ENCODE measurements around the gene MAB21L4.

Gene MAB21L4

DNA sequence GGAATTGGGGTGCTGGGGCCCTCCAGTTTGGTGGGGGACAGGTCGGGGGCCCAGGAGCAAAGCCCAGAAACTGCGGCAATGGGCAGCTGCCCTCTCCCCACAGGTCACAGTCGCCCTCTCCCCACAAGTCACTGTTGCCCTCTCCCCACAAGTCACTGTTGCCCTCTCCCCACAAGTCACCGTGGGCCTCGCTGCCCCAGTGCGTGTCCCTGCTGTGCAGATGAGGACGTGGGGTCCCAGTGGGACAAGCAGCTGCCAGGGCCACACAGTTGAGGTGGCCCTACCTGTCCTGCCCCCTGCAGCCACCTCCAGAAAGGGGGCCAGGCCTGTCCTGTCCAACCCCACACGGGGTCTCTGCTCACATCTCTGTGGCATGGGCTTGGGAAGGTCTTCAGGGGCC, 40.3 kb downstream of the MAB21L4 start:
- Histone ChIP-seq H3K4me3 (ENCODE audit: insufficient read length, low read depth) (no peak overlapping the region), H3K27me3 (ENCODE audit: insufficient read depth, insufficient read length) (no peaks in the 10 kb centered on the region), H3K9me3 (ENCODE audit: insufficient read depth, low read length) (peaks cover 10% of the 10 kb centered on the region; the same call in 1 of the 2 replicates), H3K36me3 (ENCODE audit: insufficient read depth, insufficient read length, low read length) (no peaks in the 10 kb centered on the region), H3K4me1 (ENCODE audit: insufficient read depth, insufficient read length) (peaks cover 9% of the 10 kb centered on the region), H3K9ac (ENCODE audit: insufficient read length, low read depth) (no peak overlapping the region)
- TF ChIP-seq ZNF274 (IDR thresholded peaks at IDR 0.05; ENCODE audit: low read depth, low read length) (no peak), YY1 (IDR thresholded peaks at IDR 0.05; ENCODE audit: insufficient read depth, insufficient read length) (no peak), SUZ12 (IDR thresholded peaks at IDR 0.05; ENCODE audit: extremely low read depth, insufficient read depth, insufficient read length) (no peak)
- DNase-seq (ENCODE audit: low read depth, low spot score): no peak

DNA sequence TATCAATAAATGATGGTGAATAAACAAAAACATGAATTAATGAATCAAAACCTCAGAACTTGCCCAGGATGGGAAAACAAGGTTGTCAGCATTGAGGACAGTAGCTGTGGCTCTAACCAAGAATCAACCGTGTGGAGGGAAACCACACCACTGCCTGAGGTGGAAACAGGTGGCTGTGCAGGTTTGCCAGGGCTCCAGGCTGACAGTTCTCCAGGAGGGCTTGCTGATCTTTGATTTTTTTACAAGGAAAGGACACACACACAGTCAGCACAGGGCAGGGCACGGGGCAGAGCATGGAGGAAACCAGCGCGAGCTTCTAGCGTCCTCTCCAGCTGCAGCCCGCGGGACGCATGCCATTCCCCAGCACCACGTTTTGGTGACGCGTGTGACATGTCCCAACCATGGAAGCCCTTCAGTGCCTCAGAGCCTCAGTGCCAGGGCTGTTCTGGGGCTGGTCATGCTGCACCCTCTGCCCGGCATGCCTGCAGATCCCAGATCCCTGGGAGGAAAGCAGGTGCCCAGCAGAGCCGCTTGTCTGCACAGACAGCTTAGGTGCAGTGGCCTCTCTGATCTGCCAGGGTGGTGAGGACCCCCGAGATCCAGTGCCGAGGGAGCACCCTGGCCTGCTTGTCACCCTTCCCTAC, 43.2 kb downstream of the MAB21L4 start:
- Histone ChIP-seq H3K27me3 (ENCODE audit: insufficient read depth, insufficient read length) (no peaks in the 10 kb centered on the region), H3K9me3 (ENCODE audit: insufficient read depth, low read length) (peaks cover 10% of the 10 kb centered on the region; the same call in 1 of the 2 replicates), H3K4me1 (ENCODE audit: insufficient read depth, insufficient read length) (peaks cover 9% of the 10 kb centered on the region), H3K36me3 (ENCODE audit: insufficient read depth, insufficient read length, low read length) (no peaks in the 10 kb centered on the region), H3K4me3 (ENCODE audit: insufficient read length, low read depth) (no peak overlapping the region), H3K9ac (ENCODE audit: insufficient read length, low read depth) (no peak overlapping the region)
- DNase-seq (ENCODE audit: low read depth, low spot score): no peak
- TF ChIP-seq SUZ12 (IDR thresholded peaks at IDR 0.05; ENCODE audit: extremely low read depth, insufficient read depth, insufficient read length) (no peak), ZNF274 (IDR thresholded peaks at IDR 0.05; ENCODE audit: low read depth, low read length) (no peak), YY1 (IDR thresholded peaks at IDR 0.05; ENCODE audit: insufficient read depth, insufficient read length) (no peak)

DNA sequence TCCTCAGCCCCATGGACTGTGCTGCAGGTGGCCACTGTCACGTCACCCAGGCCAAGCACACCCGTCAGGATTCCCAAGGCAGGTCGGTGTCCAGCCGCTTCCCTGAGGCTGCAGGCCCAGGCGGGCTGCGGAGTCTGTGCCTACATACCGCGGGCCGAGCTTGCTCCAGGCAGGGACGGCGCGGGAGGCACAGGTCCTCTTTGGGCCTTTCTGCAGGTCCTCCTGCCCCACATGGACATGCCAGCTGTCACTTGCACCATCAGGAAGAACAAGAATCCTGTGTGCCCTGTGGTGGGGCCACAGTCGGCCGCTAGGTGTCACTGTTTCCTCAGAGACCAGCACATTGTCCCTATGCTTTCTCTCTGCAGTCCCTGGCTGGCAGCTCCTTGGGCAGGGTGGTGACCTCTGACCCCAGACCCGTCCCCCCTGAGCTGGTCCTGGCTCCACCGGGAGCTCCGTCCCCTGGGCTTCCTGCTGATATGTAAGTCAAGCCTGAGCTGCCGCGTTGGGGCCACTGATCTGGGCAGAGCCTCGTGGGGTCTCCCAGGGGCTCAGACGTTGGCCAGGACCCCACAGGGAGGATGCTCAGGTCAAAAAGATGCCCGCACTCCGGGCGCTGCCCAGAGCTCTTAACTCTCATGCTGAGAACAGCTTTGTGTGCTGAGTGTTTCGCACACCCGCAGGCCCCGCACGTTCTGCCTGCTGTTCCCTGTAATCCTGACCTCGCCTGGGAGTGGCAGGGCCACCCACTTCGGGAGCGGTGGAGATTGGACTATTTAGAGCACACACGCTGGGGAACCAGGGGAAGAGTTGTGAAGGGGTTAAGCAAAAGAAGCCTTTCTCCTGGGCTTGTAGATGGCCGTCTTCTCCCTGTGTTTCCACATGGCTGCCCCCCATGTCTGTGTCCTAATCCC, 44.6 kb downstream of the MAB21L4 start:
- no peak for TF ChIP-seq ZNF274 (IDR thresholded peaks at IDR 0.05; ENCODE audit: low read depth, low read length)
- TF ChIP-seq YY1 (IDR thresholded peaks at IDR 0.05; ENCODE audit: insufficient read depth, insufficient read length): no peak
- no peak for TF ChIP-seq SUZ12 (IDR thresholded peaks at IDR 0.05; ENCODE audit: extremely low read depth, insufficient read depth, insufficient read length)
- H3K9ac ChIP-seq (ENCODE audit: insufficient read length, low read depth): no peak overlapping the region
- H3K27me3 ChIP-seq (ENCODE audit: insufficient read depth, insufficient read length): no peaks in the 10 kb centered on the region
- H3K9me3 ChIP-seq (ENCODE audit: insufficient read depth, low read length): peaks cover 14% of the 10 kb centered on the region; the same call in 1 of the 2 replicates
- H3K4me1 ChIP-seq (ENCODE audit: insufficient read depth, insufficient read length): peaks cover 4% of the 10 kb centered on the region
- H3K4me3 ChIP-seq (ENCODE audit: insufficient read length, low read depth): no peak overlapping the region
- peak; percentile 81 for DNase-seq (ENCODE audit: low read depth, low spot score)
- H3K36me3 ChIP-seq (ENCODE audit: insufficient read depth, insufficient read length, low read length): no peaks in the 10 kb centered on the region

DNA sequence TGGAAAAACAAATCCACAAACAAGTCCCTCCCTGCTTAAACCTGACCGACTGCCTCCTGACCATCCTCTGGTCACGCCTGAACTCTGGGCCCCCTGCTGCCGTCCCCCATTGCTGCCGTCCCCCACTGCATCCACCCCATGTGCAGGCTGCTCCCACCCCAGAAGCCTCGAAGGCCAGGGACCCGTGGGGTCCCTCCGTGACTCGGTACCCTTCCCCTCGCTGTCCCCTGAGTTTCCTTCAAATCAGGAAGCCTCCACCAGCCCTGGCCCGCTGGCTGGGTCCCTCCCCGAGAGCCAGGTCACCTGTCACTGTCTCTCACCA, 45.2 kb downstream of the MAB21L4 start:
- no peak overlapping the region for H3K4me3 ChIP-seq (ENCODE audit: insufficient read length, low read depth)
- peaks cover 5% of the 10 kb centered on the region for H3K4me1 ChIP-seq (ENCODE audit: insufficient read depth, insufficient read length)
- no peaks in the 10 kb centered on the region for H3K27me3 ChIP-seq (ENCODE audit: insufficient read depth, insufficient read length)
- TF ChIP-seq SUZ12 (IDR thresholded peaks at IDR 0.05; ENCODE audit: extremely low read depth, insufficient read depth, insufficient read length) (no peak), ZNF274 (IDR thresholded peaks at IDR 0.05; ENCODE audit: low read depth, low read length) (no peak), YY1 (IDR thresholded peaks at IDR 0.05; ENCODE audit: insufficient read depth, insufficient read length) (no peak)
- no peak overlapping the region for H3K9ac ChIP-seq (ENCODE audit: insufficient read length, low read depth)
- H3K9me3 ChIP-seq (ENCODE audit: insufficient read depth, low read length): peaks cover 20% of the 10 kb centered on the region; the same call in 1 of the 2 replicates
- no peaks in the 10 kb centered on the region for H3K36me3 ChIP-seq (ENCODE audit: insufficient read depth, insufficient read length, low read length)
- DNase-seq (ENCODE audit: low read depth, low spot score): no peak

DNA sequence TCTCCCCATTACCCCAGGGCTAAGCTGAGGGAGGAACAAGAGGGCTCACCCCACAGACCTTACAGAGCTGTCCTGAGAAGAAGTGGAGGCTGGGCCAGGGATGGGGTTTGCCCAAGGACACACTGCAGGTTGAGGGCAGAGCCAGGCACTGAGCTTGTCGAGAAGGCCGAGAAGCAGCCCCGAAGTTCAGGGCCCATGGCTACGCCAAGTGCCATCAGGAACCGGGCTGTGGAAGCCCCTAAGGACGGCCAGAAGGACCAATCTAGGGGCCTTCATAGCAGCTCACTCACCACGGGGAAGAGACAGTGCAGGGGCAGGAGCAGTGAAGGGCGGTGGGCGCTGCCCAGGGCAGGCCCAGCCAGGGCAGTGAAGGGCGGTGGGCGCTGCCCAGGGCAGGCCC, 45.9 kb downstream of the MAB21L4 start:
- no peak overlapping the region for H3K9ac ChIP-seq (ENCODE audit: insufficient read length, low read depth)
- TF ChIP-seq YY1 (IDR thresholded peaks at IDR 0.05; ENCODE audit: insufficient read depth, insufficient read length): no peak
- no peak for TF ChIP-seq ZNF274 (IDR thresholded peaks at IDR 0.05; ENCODE audit: low read depth, low read length)
- no peak for TF ChIP-seq SUZ12 (IDR thresholded peaks at IDR 0.05; ENCODE audit: extremely low read depth, insufficient read depth, insufficient read length)
- no peaks in the 10 kb centered on the region for H3K27me3 ChIP-seq (ENCODE audit: insufficient read depth, insufficient read length)
- H3K4me3 ChIP-seq (ENCODE audit: insufficient read length, low read depth): no peak overlapping the region
- H3K4me1 ChIP-seq (ENCODE audit: insufficient read depth, insufficient read length): peaks cover 7% of the 10 kb centered on the region
- no peak for DNase-seq (ENCODE audit: low read depth, low spot score)
- no peaks in the 10 kb centered on the region for H3K36me3 ChIP-seq (ENCODE audit: insufficient read depth, insufficient read length, low read length)
- H3K9me3 ChIP-seq (ENCODE audit: insufficient read depth, low read length): peaks cover 27% of the 10 kb centered on the region; the same call in 1 of the 2 replicates

DNA sequence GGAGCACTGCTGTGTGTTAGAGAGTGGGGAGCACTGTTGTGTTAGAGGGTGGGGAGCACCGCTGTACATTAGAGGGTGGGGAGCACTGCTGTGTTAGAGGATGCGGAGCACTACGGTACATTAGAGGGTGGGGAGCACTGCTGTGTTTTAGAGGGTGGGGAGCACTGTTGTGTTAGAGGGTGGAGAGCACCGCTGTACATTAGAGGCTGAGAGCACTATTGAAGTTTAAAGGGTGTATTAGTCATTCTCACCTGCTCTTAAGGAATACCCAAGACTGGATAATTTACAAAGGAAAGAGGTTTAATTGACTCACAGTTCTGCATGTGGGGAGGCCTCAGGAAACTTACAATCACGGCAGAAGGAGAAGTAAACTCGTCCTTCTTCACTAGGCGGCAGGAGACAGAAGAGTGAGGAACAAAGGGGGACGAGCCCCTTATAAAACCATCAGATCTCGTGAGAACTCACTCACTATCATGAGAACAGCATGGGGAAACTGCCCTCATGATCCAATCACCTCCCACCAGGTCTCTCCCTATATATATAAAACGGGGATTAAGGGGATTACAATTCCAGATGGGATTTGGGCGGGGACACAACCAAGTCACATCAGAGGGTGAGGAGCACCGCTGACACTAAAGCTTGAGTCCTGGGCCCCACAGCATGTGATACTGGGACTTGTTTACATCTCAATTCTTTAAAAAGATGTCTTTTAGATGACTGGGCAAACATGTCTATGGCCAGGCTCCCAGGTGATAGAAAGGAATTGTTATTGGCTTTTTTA, 46.9 kb downstream of the MAB21L4 start:
- DNase-seq (ENCODE audit: low read depth, low spot score): no peak
- Histone ChIP-seq H3K9me3 (ENCODE audit: insufficient read depth, low read length) (peaks cover 28% of the 10 kb centered on the region; the same call in 1 of the 2 replicates), H3K36me3 (ENCODE audit: insufficient read depth, insufficient read length, low read length) (no peaks in the 10 kb centered on the region), H3K4me3 (ENCODE audit: insufficient read length, low read depth) (no peak overlapping the region), H3K27me3 (ENCODE audit: insufficient read depth, insufficient read length) (no peaks in the 10 kb centered on the region), H3K4me1 (ENCODE audit: insufficient read depth, insufficient read length) (peaks cover 7% of the 10 kb centered on the region), H3K9ac (ENCODE audit: insufficient read length, low read depth) (no peak overlapping the region)
- TF ChIP-seq YY1 (IDR thresholded peaks at IDR 0.05; ENCODE audit: insufficient read depth, insufficient read length) (no peak), ZNF274 (IDR thresholded peaks at IDR 0.05; ENCODE audit: low read depth, low read length) (no peak), SUZ12 (IDR thresholded peaks at IDR 0.05; ENCODE audit: extremely low read depth, insufficient read depth, insufficient read length) (no peak)
